CD1c-positive myeloid dendritic cell (primary cell): Measurements from ENCODE around the gene RLN1.
"Not testable (repeated sequence)": the region's sequence is repeated elsewhere in the genome, so short reads cannot be mapped to it uniquely, and the experiment has no call there.

Source experiments
- DNase-seq: peaks from one replicate; pipeline ENCODE4 v3.0.0-alpha.2; 2016; ENCODE audit errors: extremely low spot score

The RLN1 gene

GRCh38 chr9:5338992-5339981, at the start of gene RLN1:
Gene RLN1 (minus strand): TSS chr9:5339876. CDS start chr9:5339746, 130 bp downstream.
- DNase-seq, result not testable (repeated sequence)

DNA sequence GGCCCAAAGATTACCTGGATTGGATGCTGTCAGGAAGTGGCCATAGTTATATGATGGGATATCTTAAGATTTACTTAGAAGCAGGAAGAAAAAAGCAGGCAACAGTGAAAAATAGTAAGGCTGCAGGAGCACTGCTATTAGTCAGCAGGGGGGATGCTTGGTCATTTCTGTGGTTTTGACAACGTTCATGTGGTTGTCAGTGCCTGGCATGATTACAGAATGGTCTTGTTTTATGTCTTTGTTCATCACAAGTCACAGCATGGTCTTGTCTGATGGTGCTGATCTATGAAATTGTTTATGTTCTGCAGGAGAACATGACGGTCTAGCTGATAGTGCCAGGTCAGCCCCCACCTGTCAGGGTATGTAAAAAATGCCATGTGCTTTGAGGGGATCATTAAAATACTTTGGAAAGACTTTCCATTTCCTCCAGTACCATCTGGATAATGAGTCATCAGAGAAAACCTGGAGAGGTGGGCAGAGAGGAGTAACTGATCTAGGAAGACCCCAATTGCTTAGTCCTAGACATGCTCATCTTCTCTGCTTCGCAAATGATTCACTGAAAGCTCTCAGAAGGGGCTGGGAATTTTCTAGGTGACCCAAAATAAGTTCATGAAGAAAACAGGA, 49.5 kb upstream of the RLN1 start:
- DNase-seq, result no peak

- peak; percentile 18 for DNase-seq
These were observed 48.5 kb upstream of the RLN1 start for GRCh38 chr9:5388026-5388819.

DNA sequence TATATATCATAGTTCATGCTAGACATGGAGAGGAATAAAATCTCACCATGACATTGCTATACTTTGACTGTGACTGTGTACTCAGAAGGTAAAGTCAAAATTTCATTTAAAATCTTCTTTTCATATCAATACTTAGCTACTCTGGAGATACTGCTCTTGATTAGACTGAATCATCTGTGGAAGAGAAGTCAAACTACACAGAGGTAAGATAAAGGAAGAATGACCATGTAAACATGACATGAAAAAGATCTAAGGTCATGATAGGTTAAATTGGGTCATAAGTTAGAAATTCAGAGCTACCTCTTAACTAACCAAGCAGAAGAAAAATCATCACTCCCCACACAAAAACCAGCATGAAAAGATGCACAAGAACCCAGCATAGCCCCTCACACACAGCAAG, 44.8 kb upstream of the RLN1 start:
- no peak for DNase-seq

DNA sequence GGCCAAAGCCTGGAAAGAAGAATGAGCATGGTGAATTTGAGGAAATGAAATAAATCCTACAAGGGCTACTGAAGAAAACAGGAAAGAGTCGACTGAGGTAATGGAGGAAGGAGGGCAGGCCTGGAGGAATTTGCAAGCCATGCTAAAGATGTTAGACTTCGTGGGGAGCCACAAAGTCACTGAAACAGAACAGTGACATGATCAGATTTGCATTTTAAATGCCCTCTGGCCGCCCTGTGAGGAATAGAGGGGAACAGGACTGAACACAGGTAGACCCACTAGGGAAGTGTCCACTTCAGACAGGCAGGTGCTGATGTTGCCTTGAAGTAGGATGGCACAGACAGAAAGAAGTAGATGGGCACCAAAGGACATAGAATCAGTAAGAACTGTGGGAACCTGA, 42.8 kb upstream of the RLN1 start:
- no peak for DNase-seq

DNA sequence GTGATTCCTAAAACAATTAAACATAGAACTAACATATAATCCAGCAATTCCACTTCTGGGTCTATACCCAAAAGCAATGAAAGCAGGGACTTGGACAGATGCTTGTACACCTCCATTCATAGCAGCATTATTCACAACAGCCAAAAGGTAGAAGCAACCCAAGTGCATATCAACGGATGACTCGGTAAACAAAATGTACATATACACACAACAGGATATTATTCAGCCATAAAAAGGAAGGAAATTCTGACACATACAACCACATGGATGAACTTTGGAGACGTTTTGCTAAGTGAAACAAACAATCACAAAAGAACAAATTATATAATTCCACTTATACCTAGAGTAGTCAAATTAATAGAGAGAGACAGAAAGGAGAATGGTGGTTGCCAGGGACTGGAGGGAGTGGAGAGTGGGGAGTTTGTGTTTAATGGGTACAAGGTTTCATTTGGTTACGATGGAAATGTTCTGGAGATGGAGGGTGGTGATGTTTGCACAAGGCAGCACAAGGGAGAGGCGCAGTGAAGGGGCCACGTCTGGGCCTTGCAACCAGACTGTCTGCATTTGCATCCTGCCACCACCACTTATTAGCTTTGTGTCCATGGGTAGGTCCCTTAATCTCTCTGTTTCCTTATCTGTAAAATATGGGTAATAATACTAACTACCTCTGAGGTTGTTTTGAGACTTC, 36.3 kb upstream of the RLN1 start:
- DNase-seq, result no peak

- no peak for DNase-seq
These were observed 35.4 kb upstream of the RLN1 start for GRCh38 chr9:5375091-5375490.

GRCh38 chr9:5364294-5365024, 24.8 kb upstream of the RLN1 start:
- DNase-seq, result no peak

GRCh38 chr9:5361326-5362010, 21.8 kb upstream of the RLN1 start:
- no peak for DNase-seq

GRCh38 chr9:5360341-5360740, 20.7 kb upstream of the RLN1 start:
- DNase-seq, result no peak

DNA sequence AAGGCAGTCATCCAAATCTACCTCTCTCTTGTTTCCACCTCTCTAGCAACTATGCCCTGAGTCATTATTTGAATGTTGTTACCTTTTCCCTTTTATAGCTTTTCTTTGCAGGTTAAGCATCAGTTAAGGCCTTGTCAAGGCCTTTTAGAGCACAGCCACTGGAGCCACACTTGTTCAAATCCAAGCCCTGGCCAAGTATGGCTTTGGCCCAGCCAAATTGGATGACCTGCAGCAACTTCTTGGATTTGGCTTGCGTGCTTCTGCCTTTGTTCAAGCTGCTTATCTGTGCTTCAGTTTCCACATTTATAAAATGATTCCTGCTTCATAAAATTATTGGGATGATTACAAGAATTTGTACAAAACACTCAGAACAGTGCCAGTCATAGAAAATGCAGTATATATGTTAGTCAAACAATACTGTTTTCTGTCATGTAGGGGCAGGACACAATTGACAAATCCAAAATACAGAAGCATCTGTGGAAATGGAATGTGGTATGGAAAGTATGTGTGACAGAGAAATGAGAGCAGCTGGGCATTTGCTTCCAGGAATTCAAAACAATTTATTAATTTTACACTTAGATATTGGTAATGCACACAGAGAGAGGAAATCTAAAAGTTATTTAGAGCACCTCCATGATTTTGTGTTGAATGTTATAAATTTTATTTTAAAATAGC, 17.9 kb upstream of the RLN1 start:
- no peak for DNase-seq

- DNase-seq, result no peak
These were observed 16.1 kb upstream of the RLN1 start for GRCh38 chr9:5355817-5356216.

GRCh38 chr9:5355226-5355625, 15.6 kb upstream of the RLN1 start:
- no peak for DNase-seq

DNA sequence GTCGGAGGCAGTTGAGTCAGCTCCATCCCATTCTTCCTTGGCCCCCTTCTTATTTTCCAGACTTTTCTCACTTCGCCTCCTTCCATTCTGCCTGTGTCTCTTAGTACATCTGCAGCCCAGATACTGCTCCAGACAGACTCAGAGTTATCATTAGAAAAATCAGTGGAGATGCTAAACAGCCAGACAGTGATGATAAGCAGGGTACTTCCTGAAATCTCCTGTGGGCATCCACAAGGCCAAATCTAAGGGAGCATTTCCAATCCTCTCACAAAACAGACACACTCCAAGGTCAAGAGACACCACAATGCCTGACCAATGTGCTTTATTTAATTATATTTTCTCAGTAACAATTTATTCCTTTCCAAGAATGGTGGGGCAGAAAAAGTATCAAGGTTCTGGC, 14.5 kb upstream of the RLN1 start:
- no peak for DNase-seq

DNA sequence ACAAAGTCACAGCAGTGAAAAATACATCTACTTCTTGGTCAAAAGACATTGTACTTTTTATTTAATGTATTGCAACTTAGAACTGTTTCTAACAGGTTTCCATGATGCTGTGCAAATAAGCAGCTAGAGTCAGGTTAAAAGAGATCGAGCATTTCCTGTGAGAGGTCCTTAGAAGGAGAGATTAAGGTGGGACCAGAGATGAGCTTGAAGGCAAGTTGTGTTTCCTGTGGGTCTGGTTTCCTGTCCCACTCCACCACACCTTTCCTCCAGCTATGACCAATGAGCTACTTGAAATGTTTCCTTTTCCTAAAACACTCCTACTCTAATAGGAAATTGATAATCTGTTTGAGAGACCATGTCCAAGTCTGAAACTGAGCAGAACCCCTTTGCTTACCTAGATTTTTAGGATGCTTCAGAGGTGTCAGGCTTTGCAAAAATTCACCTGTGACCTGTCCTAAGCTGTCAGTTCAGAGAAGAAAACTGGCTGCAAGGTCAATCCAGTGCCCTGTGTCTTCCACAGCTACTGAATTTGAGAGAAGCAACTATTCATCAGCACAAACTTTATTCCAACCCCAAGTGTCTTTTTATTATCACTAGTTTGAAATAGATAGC, 13.1 kb upstream of the RLN1 start:
- DNase-seq, result no peak

- DNase-seq, result no peak
These were observed 3.0 kb downstream of the RLN1 start for GRCh38 chr9:5336688-5337087.

DNA sequence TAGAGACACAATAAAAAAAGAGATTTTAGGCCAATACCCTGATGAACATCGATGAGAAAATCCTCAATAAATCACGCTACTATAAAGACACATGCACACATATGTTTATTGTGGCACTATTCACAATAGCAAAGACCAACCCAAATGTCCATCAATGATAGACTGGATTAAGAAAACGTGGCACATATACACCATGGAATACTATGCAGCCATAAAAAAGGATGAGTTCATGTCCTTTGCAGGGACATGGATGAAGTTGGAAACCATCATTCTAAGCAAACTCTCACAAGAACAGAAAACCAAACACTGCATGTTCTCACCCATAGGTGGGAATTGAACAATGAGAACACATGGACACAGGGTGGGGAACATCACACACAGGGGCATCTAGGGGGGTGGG, 8.4 kb downstream of the RLN1 start:
- not testable (repeated sequence) for DNase-seq

DNA sequence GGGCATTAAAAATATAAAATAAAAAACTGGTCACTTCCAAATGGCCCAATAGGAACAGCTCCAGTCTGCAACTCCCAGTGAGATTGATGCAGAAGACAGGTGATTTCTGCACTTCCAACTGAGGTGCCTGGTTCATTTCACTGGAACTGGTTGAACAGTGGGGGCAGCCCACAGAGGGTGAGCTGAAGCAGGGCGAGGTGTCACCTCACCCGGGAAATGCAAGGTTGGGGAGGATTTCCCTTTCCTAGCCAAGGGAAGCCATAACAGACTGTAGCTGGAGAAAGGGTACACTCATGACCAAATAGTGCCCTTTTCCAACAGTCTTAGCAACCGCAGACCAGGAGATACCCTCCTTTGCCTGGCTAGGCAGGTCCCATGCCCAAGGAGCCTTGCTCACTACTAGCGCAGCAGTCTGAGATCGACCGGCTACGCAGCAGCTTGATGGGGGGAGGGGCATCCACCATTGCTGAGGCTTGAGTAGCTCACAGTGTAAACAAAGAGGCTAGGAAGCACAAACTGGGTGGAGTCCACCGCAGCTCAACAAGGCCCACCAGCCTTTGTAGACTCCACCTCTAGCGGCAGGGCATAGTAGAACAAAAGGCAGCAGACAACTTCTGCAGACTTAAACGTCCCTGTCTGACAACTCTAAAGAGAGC, 12.7 kb downstream of the RLN1 start:
- DNase-seq, result no peak

DNA sequence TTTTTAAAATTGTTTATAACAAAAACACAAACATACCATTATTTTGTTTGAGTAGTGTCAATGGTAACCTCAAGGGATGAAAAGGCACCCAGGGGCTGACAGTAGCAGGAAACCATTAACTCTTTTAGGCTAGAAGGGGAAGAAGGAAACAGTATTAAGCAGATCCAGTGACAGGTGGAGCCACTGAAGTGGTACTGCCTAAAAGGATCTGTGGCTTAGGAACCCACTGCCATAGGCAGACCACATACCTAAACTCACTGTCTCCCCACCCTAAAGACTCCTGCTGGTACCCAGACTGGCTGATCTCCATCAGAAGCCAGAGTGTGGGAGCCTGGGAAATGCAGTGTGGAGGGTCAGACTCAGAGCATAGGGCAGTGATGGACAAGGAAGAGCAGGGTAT, 13.5 kb downstream of the RLN1 start:
- DNase-seq, result no peak
